ENCODE results near the gene ADGRL3.
"Not testable (repeated sequence)": the region's sequence is repeated elsewhere in the genome, so short reads cannot be mapped to it uniquely, and the experiment has no call there.

Gene ADGRL3

GRCh38 chr4:61201561-61201960 is 1.4 kb downstream of the ADGRL3 start:
- peaks cover 4% of the 10 kb centered on the region for H3K9me3 Mint-ChIP-seq
- no peak overlapping the region for H3K4me3 Mint-ChIP-seq
- H3K36me3 Mint-ChIP-seq: peaks cover 2% of the 10 kb centered on the region
- H3K4me1 Mint-ChIP-seq: no peaks in the 10 kb centered on the region
- no peak overlapping the region for H3K27ac Mint-ChIP-seq
- peaks cover 23% of the 10 kb centered on the region for H3K27me3 Mint-ChIP-seq

- H3K27ac Mint-ChIP-seq: no peak overlapping the region
- H3K4me1 Mint-ChIP-seq: no peaks in the 10 kb centered on the region
- H3K27me3 Mint-ChIP-seq: peaks cover 23% of the 10 kb centered on the region
- H3K36me3 Mint-ChIP-seq: peaks cover 2% of the 10 kb centered on the region
- peaks cover 4% of the 10 kb centered on the region for H3K9me3 Mint-ChIP-seq
- H3K4me3 Mint-ChIP-seq: no peak overlapping the region
Observed at GRCh38 chr4:61201961-61202637, 2.0 kb downstream of the ADGRL3 start.

DNA sequence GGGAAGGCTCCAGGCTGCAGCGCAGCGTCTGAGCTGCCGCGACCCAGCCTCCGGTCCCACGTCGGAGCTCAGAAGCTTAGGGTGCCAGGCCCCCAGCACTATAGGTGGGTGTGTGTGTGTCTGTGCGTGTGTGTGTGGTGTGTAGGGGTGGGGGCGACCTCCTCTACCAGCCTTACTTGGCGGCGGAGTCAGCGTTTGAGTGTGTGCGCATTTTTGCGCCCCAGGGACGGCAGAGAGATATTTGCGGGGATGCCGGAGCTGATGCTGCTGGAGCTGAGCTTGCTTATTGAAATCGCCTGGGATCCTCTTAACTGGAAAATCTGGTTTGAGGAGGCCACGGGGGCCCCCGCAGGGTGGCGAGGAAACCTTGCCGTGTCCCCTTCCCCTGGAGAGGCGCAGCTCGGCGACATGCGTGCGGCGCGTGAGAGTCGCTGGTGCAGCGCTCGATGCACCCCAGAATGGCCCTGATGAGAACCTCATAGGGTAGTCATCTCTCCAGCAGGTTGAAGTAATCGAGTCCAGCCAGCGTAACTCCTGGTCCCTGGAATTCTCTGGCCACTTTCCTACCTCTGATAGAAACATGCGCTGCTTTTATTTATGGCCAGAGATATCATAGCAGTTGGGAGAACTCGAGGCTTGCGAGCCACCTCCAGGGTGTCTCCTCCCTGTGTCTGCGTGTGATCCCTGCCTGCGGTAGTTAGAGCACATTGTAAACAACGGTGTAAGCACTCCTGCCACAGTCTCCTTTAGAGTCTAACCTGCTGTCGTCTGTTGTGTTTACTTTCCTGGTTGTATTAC is 2.7 kb downstream of the ADGRL3 start:
- Mint-ChIP-seq H3K4me3 (no peak overlapping the region), H3K27me3 (peaks cover 23% of the 10 kb centered on the region), H3K4me1 (no peaks in the 10 kb centered on the region), H3K9me3 (peaks cover 4% of the 10 kb centered on the region), H3K36me3 (peaks cover 2% of the 10 kb centered on the region), H3K27ac (no peak overlapping the region)

GRCh38 chr4:61203436-61203790 is 3.3 kb downstream of the ADGRL3 start:
- Mint-ChIP-seq H3K36me3 (peaks cover 2% of the 10 kb centered on the region), H3K9me3 (peaks cover 4% of the 10 kb centered on the region), H3K27ac (no peak overlapping the region), H3K27me3 (peaks cover 23% of the 10 kb centered on the region), H3K4me1 (no peaks in the 10 kb centered on the region), H3K4me3 (no peak overlapping the region)

GRCh38 chr4:61204353-61205060 is 4.4 kb downstream of the ADGRL3 start:
- Mint-ChIP-seq H3K9me3 (peaks cover 4% of the 10 kb centered on the region), H3K36me3 (peaks cover 2% of the 10 kb centered on the region), H3K27ac (no peak overlapping the region), H3K4me1 (no peaks in the 10 kb centered on the region), H3K27me3 (peaks cover 14% of the 10 kb centered on the region), H3K4me3 (no peak overlapping the region)

GRCh38 chr4:61205066-61205465 is 4.9 kb downstream of the ADGRL3 start:
- no peak overlapping the region for H3K27ac Mint-ChIP-seq
- H3K9me3 Mint-ChIP-seq: peaks cover 4% of the 10 kb centered on the region
- no peaks in the 10 kb centered on the region for H3K4me1 Mint-ChIP-seq
- H3K4me3 Mint-ChIP-seq: no peak overlapping the region
- H3K27me3 Mint-ChIP-seq: peaks cover 12% of the 10 kb centered on the region
- no peaks in the 10 kb centered on the region for H3K36me3 Mint-ChIP-seq

DNA sequence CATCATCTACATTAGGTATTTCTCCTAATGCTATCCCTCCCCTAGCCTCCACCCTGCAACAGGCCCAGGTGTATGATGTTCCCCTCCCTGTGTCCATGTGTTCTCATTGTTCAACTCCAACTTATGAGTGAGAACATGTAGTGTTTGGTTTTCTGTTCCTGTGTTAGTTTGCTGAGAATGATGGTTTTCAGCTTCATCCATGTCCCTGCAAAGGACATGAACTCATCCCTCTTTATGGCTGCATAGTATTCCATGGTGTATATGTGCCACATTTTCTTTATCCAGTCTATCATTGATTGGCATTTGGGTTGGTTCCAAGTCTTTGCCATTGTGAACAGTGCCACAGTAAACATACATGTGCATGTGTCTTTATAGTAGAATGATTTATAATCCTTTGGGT is 7.0 kb downstream of the ADGRL3 start:
- not testable (repeated sequence) for H3K4me3 Mint-ChIP-seq, H3K36me3 Mint-ChIP-seq, H3K9me3 Mint-ChIP-seq, H3K4me1 Mint-ChIP-seq, H3K27me3 Mint-ChIP-seq, H3K27ac Mint-ChIP-seq

DNA sequence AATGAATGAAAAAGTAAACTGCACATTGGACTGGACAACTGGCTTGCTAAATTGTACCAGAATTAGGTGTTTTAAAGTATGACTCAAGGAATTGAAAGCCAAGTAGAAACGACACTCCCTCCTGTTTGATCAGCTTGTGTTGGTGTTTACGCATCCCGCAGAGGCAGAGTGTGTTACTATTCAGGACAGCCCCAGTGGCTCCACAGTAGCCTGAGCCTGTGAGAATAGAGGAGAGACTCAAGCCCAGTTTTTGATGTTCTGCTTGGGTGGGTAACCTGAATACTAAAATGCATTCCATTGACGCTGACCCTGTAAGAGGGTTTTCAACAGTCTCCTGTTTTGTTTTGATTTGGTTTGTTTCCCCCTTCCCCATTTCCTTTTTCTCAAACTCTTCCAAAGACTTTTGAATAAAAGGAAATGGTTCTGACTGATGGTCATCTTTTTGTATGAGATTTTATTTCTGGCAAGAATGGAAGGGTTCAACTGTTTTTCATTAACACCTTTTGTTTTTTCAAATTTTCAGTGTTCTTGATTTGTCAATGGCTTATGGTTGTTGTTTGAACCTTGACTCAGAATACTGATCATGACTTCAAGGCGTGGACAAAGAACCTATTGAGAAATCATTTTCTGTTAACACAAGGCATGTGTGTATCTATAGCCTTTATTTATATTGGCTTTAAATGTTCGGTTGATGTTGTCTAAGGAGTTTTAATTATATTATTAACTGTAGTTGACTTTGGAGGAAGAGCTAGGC is 10.2 kb downstream of the ADGRL3 start:
- Mint-ChIP-seq H3K4me1 (no peaks in the 10 kb centered on the region), H3K27me3 (peaks cover 1% of the 10 kb centered on the region), H3K27ac (no peak overlapping the region), H3K9me3 (peaks cover 4% of the 10 kb centered on the region), H3K36me3 (no peaks in the 10 kb centered on the region), H3K4me3 (no peak overlapping the region)

- H3K4me3 Mint-ChIP-seq: no peak overlapping the region
- H3K27me3 Mint-ChIP-seq: no peaks in the 10 kb centered on the region
- H3K27ac Mint-ChIP-seq: no peak overlapping the region
- H3K9me3 Mint-ChIP-seq: no peaks in the 10 kb centered on the region
- no peaks in the 10 kb centered on the region for H3K36me3 Mint-ChIP-seq
- H3K4me1 Mint-ChIP-seq: no peaks in the 10 kb centered on the region
Observed at GRCh38 chr4:61211781-61212180, 11.7 kb downstream of the ADGRL3 start.

DNA sequence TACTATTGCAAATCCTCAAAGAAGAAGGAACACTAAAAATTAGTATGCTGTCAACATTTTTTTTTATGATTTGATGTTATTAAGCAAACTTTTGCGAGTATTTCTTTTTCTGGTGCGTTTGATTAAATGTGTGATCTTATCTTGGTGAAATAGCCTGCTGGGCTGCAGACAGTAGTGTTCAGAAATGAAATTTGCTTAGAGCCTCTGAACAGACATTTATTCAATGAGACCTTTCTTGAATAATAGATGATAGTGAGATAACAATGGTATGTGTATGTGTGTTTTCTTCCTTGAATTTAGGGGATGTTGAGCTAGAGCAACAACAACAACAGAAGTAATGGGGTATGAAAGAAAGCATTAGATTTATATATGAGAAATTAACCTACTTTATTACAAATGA is 12.7 kb downstream of the ADGRL3 start:
- Mint-ChIP-seq H3K4me3 (no peak overlapping the region), H3K27ac (no peak overlapping the region), H3K27me3 (no peaks in the 10 kb centered on the region), H3K4me1 (no peaks in the 10 kb centered on the region), H3K36me3 (no peaks in the 10 kb centered on the region), H3K9me3 (no peaks in the 10 kb centered on the region)

GRCh38 chr4:61214680-61215079 is 14.6 kb downstream of the ADGRL3 start:
- Mint-ChIP-seq H3K27ac (no peak overlapping the region), H3K36me3 (no peaks in the 10 kb centered on the region), H3K27me3 (no peaks in the 10 kb centered on the region), H3K4me3 (no peak overlapping the region), H3K9me3 (no peaks in the 10 kb centered on the region), H3K4me1 (no peaks in the 10 kb centered on the region)

GRCh38 chr4:61217222-61217621 is 17.1 kb downstream of the ADGRL3 start:
- Mint-ChIP-seq H3K4me3 (no peak overlapping the region), H3K36me3 (no peaks in the 10 kb centered on the region), H3K4me1 (no peaks in the 10 kb centered on the region), H3K27me3 (no peaks in the 10 kb centered on the region), H3K9me3 (no peaks in the 10 kb centered on the region), H3K27ac (no peak overlapping the region)

DNA sequence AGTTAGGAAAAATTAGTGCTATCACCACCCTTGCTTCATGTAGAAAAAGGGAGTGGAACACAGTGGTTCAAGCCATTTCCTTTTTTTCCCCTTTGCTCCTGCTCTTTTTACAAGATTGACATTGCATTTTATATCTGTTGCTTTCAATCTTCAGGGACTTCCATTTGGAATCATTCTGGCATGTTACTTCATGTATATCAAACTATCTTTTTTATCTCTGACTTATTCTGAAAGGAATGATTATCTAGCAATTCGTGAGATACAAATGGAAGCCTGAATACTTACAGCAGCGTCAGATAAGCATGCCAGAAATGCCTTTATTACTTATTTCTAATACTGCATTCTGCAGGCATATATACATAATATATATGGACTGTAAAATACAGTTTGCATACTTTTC is 20.4 kb downstream of the ADGRL3 start:
- H3K9me3 Mint-ChIP-seq: peaks cover 3% of the 10 kb centered on the region
- no peaks in the 10 kb centered on the region for H3K4me1 Mint-ChIP-seq
- no peaks in the 10 kb centered on the region for H3K36me3 Mint-ChIP-seq
- H3K4me3 Mint-ChIP-seq: no peak overlapping the region
- no peaks in the 10 kb centered on the region for H3K27me3 Mint-ChIP-seq
- no peak overlapping the region for H3K27ac Mint-ChIP-seq

GRCh38 chr4:61223385-61223784 is 23.3 kb downstream of the ADGRL3 start:
- Mint-ChIP-seq H3K4me1 (no peaks in the 10 kb centered on the region), H3K27ac (no peak overlapping the region), H3K4me3 (no peak overlapping the region), H3K36me3 (no peaks in the 10 kb centered on the region), H3K9me3 (peaks cover 17% of the 10 kb centered on the region), H3K27me3 (no peaks in the 10 kb centered on the region)

- Mint-ChIP-seq H3K36me3 (no peaks in the 10 kb centered on the region), H3K27me3 (no peaks in the 10 kb centered on the region), H3K4me3 (no peak overlapping the region), H3K4me1 (no peaks in the 10 kb centered on the region), H3K27ac (no peak overlapping the region), H3K9me3 (peaks cover 17% of the 10 kb centered on the region)
Observed at GRCh38 chr4:61224573-61224972, 24.4 kb downstream of the ADGRL3 start.
